ENCODE measurements around the gene GPRC6A.

GPRC6A gene

GRCh38 chr6:116797585-116797984, 31.3 kb downstream of the GPRC6A start:
- H3K4me3 ChIP-seq (ENCODE audit: low read depth, low read length), result no peak overlapping the region
- TF ChIP-seq, protein P1, sequence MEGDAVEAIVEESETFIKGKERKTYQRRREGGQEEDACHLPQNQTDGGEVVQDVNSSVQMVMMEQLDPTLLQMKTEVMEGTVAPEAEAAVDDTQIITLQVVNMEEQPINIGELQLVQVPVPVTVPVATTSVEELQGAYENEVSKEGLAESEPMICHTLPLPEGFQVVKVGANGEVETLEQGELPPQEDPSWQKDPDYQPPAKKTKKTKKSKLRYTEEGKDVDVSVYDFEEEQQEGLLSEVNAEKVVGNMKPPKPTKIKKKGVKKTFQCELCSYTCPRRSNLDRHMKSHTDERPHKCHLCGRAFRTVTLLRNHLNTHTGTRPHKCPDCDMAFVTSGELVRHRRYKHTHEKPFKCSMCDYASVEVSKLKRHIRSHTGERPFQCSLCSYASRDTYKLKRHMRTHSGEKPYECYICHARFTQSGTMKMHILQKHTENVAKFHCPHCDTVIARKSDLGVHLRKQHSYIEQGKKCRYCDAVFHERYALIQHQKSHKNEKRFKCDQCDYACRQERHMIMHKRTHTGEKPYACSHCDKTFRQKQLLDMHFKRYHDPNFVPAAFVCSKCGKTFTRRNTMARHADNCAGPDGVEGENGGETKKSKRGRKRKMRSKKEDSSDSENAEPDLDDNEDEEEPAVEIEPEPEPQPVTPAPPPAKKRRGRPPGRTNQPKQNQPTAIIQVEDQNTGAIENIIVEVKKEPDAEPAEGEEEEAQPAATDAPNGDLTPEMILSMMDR (IDR thresholded peaks at IDR 0.05; ENCODE audit: low read depth, low read length, missing control alignments), result no peak
- in situ Hi-C loops (cut with HindIII; ENCODE audit: low sequenced_read_pairs), result no loop called here
- DNase-seq (ENCODE audit: low read depth), result no peak

- no peak overlapping the region for H3K4me3 ChIP-seq (ENCODE audit: low read depth, low read length)
- TF ChIP-seq, protein P1 (IDR thresholded peaks at IDR 0.05; ENCODE audit: low read depth, low read length, missing control alignments), result no peak
- in situ Hi-C loops (cut with HindIII; ENCODE audit: low sequenced_read_pairs), result no loop called here
- DNase-seq (ENCODE audit: low read depth), result no peak
Observed at GRCh38 chr6:116793224-116793623, 35.7 kb downstream of the GPRC6A start.

DNA sequence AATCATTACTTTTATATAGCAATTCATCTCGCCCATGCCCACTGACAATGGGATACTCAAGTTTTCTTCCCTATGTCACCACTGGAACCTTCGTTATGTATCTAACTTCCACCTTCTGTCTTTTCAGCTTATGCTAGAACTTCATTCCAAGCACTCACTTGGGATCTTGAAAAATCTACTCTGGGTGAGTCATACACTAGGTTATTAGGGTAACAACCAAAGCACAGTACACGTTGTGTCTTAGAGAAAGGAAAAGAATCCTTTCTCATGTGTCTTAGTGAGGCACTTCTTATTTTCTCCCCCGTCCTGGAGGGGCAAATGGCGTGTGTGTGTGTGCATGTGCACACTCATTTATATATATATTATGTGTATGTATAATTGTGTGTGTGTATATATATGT, 45.0 kb downstream of the GPRC6A start:
- no peak overlapping the region for H3K4me3 ChIP-seq (ENCODE audit: low read depth, low read length)
- in situ Hi-C loops (cut with HindIII; ENCODE audit: low sequenced_read_pairs), result no loop called here
- TF ChIP-seq, protein P1 (IDR thresholded peaks at IDR 0.05; ENCODE audit: low read depth, low read length, missing control alignments), result no peak
- DNase-seq (ENCODE audit: low read depth), result no peak

GRCh38 chr6:116779573-116780164, 49.2 kb downstream of the GPRC6A start:
- TF ChIP-seq, protein P1 (IDR thresholded peaks at IDR 0.05; ENCODE audit: low read depth, low read length, missing control alignments), result peak; percentile 36
- in situ Hi-C loops (cut with HindIII; ENCODE audit: low sequenced_read_pairs), result no loop called here
- H3K4me3 ChIP-seq (ENCODE audit: low read depth, low read length), result no peak overlapping the region
- peak; percentile 38 for DNase-seq (ENCODE audit: low read depth)

GRCh38 chr6:116773886-116774285, 55.0 kb downstream of the GPRC6A start:
- in situ Hi-C loops (cut with HindIII; ENCODE audit: low sequenced_read_pairs), result no loop called here
- no peak for DNase-seq (ENCODE audit: low read depth)
- TF ChIP-seq, protein P1 (IDR thresholded peaks at IDR 0.05; ENCODE audit: low read depth, low read length, missing control alignments), result no peak

GRCh38 chr6:116772450-116772849, 56.4 kb downstream of the GPRC6A start:
- in situ Hi-C loops (cut with HindIII; ENCODE audit: low sequenced_read_pairs), result no loop called here
- no peak overlapping the region for H3K4me3 ChIP-seq (ENCODE audit: low read depth, low read length)
- DNase-seq (ENCODE audit: low read depth), result no peak
- TF ChIP-seq, protein P1 (IDR thresholded peaks at IDR 0.05; ENCODE audit: low read depth, low read length, missing control alignments), result no peak

More at GRCh38 chr6:116773886-116774285, 55.0 kb downstream of the GPRC6A start:
- no peak overlapping the region for H3K4me3 ChIP-seq (ENCODE audit: low read depth, low read length)

All from astrocyte of the cerebellum (primary cell).